DND-41 (cell line): ENCODE data around the gene P2RY4.
"Not testable (repeated sequence)": the region's sequence is repeated elsewhere in the genome, so short reads cannot be mapped to it uniquely, and the experiment has no call there.

Source experiments
- ATAC-seq: fragments of 200-7000 bp; cut with Tn5 transposase; 3 replicates; pipeline ENCODE4 v1.9.1; 2021; ENCODE audit warnings: low read depth; ENCODE audit not compliant: insufficient read depth
- DNase-seq: peaks from one replicate; pipeline ENCODE4 v3.0.0-alpha.2; 2020
- H2AFZ ChIP-seq: 2 replicates; pipeline ENCODE4 v1.6.0; 2012; ENCODE audit warnings: low read depth, low read length
- H3K27ac ChIP-seq: 2 replicates; pipeline ENCODE4 v1.5.1; 2012; ENCODE audit warnings: low read length, inconsistent platforms
- H3K27me3 ChIP-seq: fragments of 200-600 bp; sonication (generic); 2 replicates; pipeline ENCODE4 v1.6.0; 2012; ENCODE audit warnings: low read length, mild to moderate bottlenecking, inconsistent platforms; ENCODE audit not compliant: insufficient read depth, poor library complexity
- H3K36me3 ChIP-seq: 2 replicates; pipeline ENCODE4 v1.5.1; 2012; ENCODE audit warnings: low read length, inconsistent platforms; ENCODE audit not compliant: insufficient read depth
- H3K4me1 ChIP-seq: 2 replicates; pipeline ENCODE4 v1.5.1; 2012; ENCODE audit warnings: mild to moderate bottlenecking, low read length; ENCODE audit not compliant: insufficient read depth
- H3K4me2 ChIP-seq: 2 replicates; pipeline ENCODE4 v1.6.0; 2012; ENCODE audit warnings: mild to moderate bottlenecking, moderate library complexity, low read length, inconsistent platforms; ENCODE audit not compliant: insufficient read depth
- H3K4me3 ChIP-seq, 2 experiments: fragments of 200-600 bp in 1 of 2; shearing (Covaris generic) in 1 of 2; 2 replicates each; pipeline ENCODE4 v1.5.1; 2012 to 2016; ENCODE audit warnings: inconsistent platforms in 2 of 2, low read length in 2 of 2, mild to moderate bottlenecking in 2 of 2, low read depth in 1 of 2, moderate library complexity in 1 of 2
- H3K79me2 ChIP-seq: 2 replicates; pipeline ENCODE4 v1.6.0; 2012; ENCODE audit warnings: low read length, inconsistent platforms; ENCODE audit not compliant: insufficient read depth
- H3K9ac ChIP-seq: 2 replicates; pipeline ENCODE4 v1.6.0; 2012; ENCODE audit warnings: low read depth, mild to moderate bottlenecking, inconsistent platforms, low read length, moderate library complexity
- H3K9me3 ChIP-seq: 2 replicates; pipeline ENCODE4 v1.5.1; 2012; ENCODE audit warnings: low read length, moderate library complexity, mild to moderate bottlenecking, inconsistent platforms; ENCODE audit not compliant: insufficient read depth, severe bottlenecking
- H4K20me1 ChIP-seq: 2 replicates; pipeline ENCODE4 v1.6.0; 2012; ENCODE audit warnings: low read length; ENCODE audit not compliant: insufficient read depth
- EZH2 ChIP-seq: IDR thresholded peaks from 3 replicates; pipeline ENCODE4 v1.6.1; 2012; ENCODE audit warnings: borderline replicate concordance, low read depth, mild to moderate bottlenecking, moderate library complexity, low read length, inconsistent platforms; ENCODE audit not compliant: severe bottlenecking
- TF ChIP-seq, protein P1 (sequence below): IDR thresholded peaks from 2 replicates; pipeline ENCODE4 v1.5.1; 2012; ENCODE audit warnings: borderline replicate concordance, low read length, moderate library complexity, mild to moderate bottlenecking; ENCODE audit not compliant: poor library complexity, severe bottlenecking; ENCODE audit errors: extremely low read depth

Gene P2RY4

DNA sequence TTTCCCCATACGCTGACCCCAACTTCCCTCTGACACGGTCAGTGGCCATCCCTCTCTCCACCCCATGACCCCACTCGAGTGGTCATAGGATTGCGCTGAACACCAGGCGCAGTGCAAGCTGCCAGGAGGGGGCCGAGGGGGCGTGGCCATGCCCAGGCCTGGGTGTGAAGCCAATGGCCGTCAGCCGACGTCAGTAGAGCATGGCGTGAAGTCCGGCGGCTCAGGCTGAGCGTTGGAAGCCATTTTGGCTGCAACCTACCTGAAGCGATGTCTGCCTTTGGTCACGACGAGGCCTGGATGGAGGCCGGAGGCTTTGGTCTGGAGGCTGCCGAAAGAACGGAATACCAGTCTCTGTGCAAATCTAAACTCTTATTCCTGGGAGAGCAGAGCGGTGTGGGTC, 21.9 kb upstream of the P2RY4 start, which contains the start of gene RAB41:
Gene RAB41, plus strand, starts transcription at position 222 of the 400 bp plus-strand sequence. Its CDS starts 46 bp downstream, at position 268.
- Histone ChIP-seq H3K27ac (no peak within 1 kb of the TSS), H3K4me1 (no peaks in the 10 kb centered on the region), H3K4me3 (no peak within 1 kb of the TSS), H3K9me3 (no peaks in the 10 kb centered on the region), H3K4me2 (no peak within 1 kb of the TSS), H3K36me3 (peaks cover 4% of the 10 kb centered on the region; the same call in 1 of the 2 replicates), H4K20me1 (no peaks in the 10 kb centered on the region), H3K27me3 (no peaks in the 10 kb centered on the region), H3K9ac (no peak within 1 kb of the TSS), H2AFZ (no peak within 1 kb of the TSS), H3K79me2 (no peaks in the 10 kb centered on the region)
- TF ChIP-seq EZH2, result no peak
- TF ChIP-seq, protein P1, sequence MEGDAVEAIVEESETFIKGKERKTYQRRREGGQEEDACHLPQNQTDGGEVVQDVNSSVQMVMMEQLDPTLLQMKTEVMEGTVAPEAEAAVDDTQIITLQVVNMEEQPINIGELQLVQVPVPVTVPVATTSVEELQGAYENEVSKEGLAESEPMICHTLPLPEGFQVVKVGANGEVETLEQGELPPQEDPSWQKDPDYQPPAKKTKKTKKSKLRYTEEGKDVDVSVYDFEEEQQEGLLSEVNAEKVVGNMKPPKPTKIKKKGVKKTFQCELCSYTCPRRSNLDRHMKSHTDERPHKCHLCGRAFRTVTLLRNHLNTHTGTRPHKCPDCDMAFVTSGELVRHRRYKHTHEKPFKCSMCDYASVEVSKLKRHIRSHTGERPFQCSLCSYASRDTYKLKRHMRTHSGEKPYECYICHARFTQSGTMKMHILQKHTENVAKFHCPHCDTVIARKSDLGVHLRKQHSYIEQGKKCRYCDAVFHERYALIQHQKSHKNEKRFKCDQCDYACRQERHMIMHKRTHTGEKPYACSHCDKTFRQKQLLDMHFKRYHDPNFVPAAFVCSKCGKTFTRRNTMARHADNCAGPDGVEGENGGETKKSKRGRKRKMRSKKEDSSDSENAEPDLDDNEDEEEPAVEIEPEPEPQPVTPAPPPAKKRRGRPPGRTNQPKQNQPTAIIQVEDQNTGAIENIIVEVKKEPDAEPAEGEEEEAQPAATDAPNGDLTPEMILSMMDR, result no peak
- DNase-seq, result no peak
- no peak for ATAC-seq

DNA sequence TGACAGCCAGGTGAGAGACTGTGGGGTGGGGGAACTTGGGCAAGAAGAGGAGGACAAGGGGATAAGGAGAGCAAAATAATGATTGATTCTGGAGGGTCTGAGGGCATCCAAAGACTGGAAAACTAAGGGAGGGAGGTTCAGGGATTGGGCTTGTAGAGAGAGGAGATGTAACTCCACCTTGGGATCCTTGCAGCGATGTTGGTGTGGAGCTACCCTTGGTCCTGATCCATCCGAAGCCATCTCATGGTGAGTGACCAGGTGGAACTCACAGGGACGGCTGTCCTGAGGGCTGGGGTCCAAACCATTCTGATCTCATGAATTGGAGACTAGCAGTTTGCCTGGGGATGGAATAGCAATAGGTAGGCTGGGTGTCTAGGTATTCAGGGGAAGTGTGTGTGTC, 20.6 kb upstream of the P2RY4 start:
- Histone ChIP-seq H3K9ac (no peak overlapping the region), H3K9me3 (no peaks in the 10 kb centered on the region), H3K4me3 (no peak overlapping the region), H3K27ac (no peak overlapping the region), H3K4me1 (no peaks in the 10 kb centered on the region), H4K20me1 (no peaks in the 10 kb centered on the region), H3K4me2 (no peak overlapping the region), H3K27me3 (no peaks in the 10 kb centered on the region), H3K79me2 (no peaks in the 10 kb centered on the region), H2AFZ (no peak overlapping the region), H3K36me3 (no peaks in the 10 kb centered on the region)
- TF ChIP-seq, protein P1, result no peak
- TF ChIP-seq EZH2, result no peak
- DNase-seq (no peak), ATAC-seq (no peak)

DNA sequence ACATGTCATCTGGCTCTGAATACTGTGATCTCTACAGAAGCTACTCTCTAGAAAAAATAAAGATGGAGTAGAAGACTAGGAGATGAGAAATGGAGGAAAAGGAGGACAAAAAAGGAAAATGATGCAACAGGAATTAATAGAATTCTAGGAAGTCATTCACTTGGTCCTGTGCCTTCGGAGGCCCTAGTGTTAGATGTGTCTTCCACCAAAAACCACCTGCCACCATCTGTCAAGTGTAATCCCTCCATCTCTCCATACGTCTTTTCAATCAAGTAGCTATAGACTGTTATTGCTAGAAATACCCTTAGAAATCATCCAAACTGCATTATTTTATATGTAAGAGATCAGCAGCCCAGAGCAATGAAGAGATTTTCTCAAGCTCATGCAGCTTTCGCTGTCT, 19.1 kb upstream of the P2RY4 start:
- no peak overlapping the region for H3K4me2 ChIP-seq
- H3K27ac ChIP-seq, result no peak overlapping the region
- H2AFZ ChIP-seq, result no peak overlapping the region
- H3K9me3 ChIP-seq, result no peaks in the 10 kb centered on the region
- DNase-seq, result no peak
- H3K4me3 ChIP-seq, result no peak overlapping the region
- H3K4me1 ChIP-seq, result no peaks in the 10 kb centered on the region
- ATAC-seq, result no peak
- no peaks in the 10 kb centered on the region for H3K79me2 ChIP-seq
- no peaks in the 10 kb centered on the region for H3K36me3 ChIP-seq
- no peak overlapping the region for H3K9ac ChIP-seq
- no peak for TF ChIP-seq EZH2
- TF ChIP-seq, protein P1, result no peak
- no peaks in the 10 kb centered on the region for H4K20me1 ChIP-seq
- H3K27me3 ChIP-seq, result no peaks in the 10 kb centered on the region

DNA sequence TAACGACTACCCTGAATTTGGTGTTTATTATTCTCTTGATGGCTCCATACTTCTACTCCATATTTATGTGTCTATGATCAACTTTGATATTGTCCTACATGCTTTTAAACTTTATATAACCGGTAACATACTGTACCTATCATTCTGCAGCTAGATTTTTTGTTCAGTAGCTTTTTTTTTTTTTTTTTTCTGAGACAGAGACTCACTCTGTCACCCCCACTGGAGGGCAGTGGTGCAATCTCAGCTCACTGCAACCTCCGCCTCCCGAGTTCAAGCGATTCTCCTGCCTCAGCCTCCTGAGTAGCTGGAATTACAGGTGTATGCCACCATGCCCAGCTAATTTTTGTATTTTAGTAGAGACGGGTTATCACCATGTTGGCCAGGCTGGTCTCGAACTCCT, 14.0 kb upstream of the P2RY4 start:
- not testable (repeated sequence) for H4K20me1 ChIP-seq, H3K4me3 ChIP-seq, ATAC-seq, H3K79me2 ChIP-seq, H3K4me1 ChIP-seq, H3K9me3 ChIP-seq, H3K27ac ChIP-seq, H3K36me3 ChIP-seq, H3K9ac ChIP-seq, DNase-seq, H3K27me3 ChIP-seq, H3K4me2 ChIP-seq, H2AFZ ChIP-seq
